Muscle of leg (tissue), 16 donors: Measurements from ENCODE around the gene ARL15. TPM values are rescaled to one million over a fixed set of nuclear protein-coding genes. Genes with fewer than 3 reads are reported as not detected.
"Not testable (repeated sequence)": the region's sequence is repeated elsewhere in the genome, so short reads cannot be mapped to it uniquely, and the experiment has no call there.

Experiments used
- DNase-seq: peaks from one replicate; pipeline ENCODE4 v3.0.0; 2013
- H3K27ac ChIP-seq: one replicate; pipeline ENCODE4 v1.5.1; 2013; ENCODE audit warnings: mild to moderate bottlenecking, low read length, control low read depth
- H3K27me3 ChIP-seq: one replicate; pipeline ENCODE4 v1.6.1; 2013; ENCODE audit warnings: low read length; ENCODE audit not compliant: control insufficient read depth, insufficient read depth
- H3K36me3 ChIP-seq: one replicate; pipeline ENCODE4 v1.6.1; 2013; ENCODE audit warnings: low read length; ENCODE audit not compliant: control insufficient read depth, insufficient read depth
- H3K4me1 ChIP-seq: one replicate; pipeline ENCODE4 v1.6.1; 2013; ENCODE audit warnings: low read length; ENCODE audit not compliant: control insufficient read depth, insufficient read depth
- H3K4me3 ChIP-seq: one replicate; pipeline ENCODE4 v1.5.1; 2013; ENCODE audit warnings: low read length, control low read depth
- H3K9me3 ChIP-seq: replicated peaks from 2 replicates; pipeline ENCODE4 v1.6.1; 2013; ENCODE audit warnings: low read depth, low read length; ENCODE audit not compliant: control insufficient read depth
- WGBS: methylation state at CpG from one replicate; pipeline ENCODE4 v1.1.5; 2013; ENCODE audit warnings: missing lambda C conversion rate; ENCODE audit not compliant: insufficient coverage; 5-methylcytosine and 5-hydroxymethylcytosine counted together
- long read RNA-seq, 11 donors: transcript quantifications; one replicate each; lab custom pipeline, GENCODE V29; 2026
- polyA plus RNA-seq, 8 donors: library from polyadenylated mRNA; unstranded; fragments of 120-200 nt; gene quantifications; one replicate each; pipeline versions ENCODE4 v1.2.1 to v1.2.3, GENCODE V29; 2013; ENCODE audit warnings: inconsistent platforms in 1 of 8, low replicate concordance in 1 of 8; ENCODE audit not compliant: insufficient read length in 8 of 8, insufficient read depth in 1 of 8
- total RNA-seq: library from RNA; stranded (reverse); fragments of 120-200 nt; gene quantifications from one replicate; pipeline ENCODE4 v1.2.4, GENCODE V29; 2013

The ARL15 gene
- total RNA-seq, result 37.1 TPM
- polyA plus RNA-seq, result 10 to 100 TPM; 18.4 to 27.7 (median 23.6) TPM
- long read RNA-seq, donor 1, partial matches to known transcripts, result 0 of 2 reads
- long read RNA-seq, donor 1, other reads (novel, unspliced or antisense), result 0 of 2 reads
- long read RNA-seq, donor 2, partial matches to known transcripts, result 0 of 1 reads
- long read RNA-seq, donor 2, other reads (novel, unspliced or antisense), result 0 of 1 reads
- long read RNA-seq, donor 3, partial matches to known transcripts, result 0 of 3 reads
- long read RNA-seq, donor 3, other reads (novel, unspliced or antisense), result 0 of 3 reads
- long read RNA-seq, donor 4, partial matches to known transcripts, result 12 of 14 reads
- long read RNA-seq, donor 4, other reads (novel, unspliced or antisense), result 0 of 14 reads
- long read RNA-seq, donor 5, transcript ARL15-202 (5 exons, 2,486 nt), result major isoform, 11 of 14 reads
- long read RNA-seq, donor 5, partial matches to known transcripts, result 0 of 14 reads
- long read RNA-seq, donor 5, other reads (novel, unspliced or antisense), result 0 of 14 reads
- long read RNA-seq, donor 6, transcript ARL15-202 (5 exons, 2,486 nt), result major isoform, 13 of 27 reads
- long read RNA-seq, donor 6, partial matches to known transcripts, result 13 of 27 reads
- long read RNA-seq, donor 6, other reads (novel, unspliced or antisense), result 0 of 27 reads
- long read RNA-seq, donor 7, transcript ARL15-202 (5 exons, 2,486 nt), result major isoform, 9 of 12 reads
- long read RNA-seq, donor 7, partial matches to known transcripts, result 0 of 12 reads
- long read RNA-seq, donor 7, other reads (novel, unspliced or antisense), result 0 of 12 reads
- long read RNA-seq, donor 8, transcript ARL15-202 (5 exons, 2,486 nt), result major isoform, 8 of 9 reads
- long read RNA-seq, donor 8, partial matches to known transcripts, result 0 of 9 reads
- long read RNA-seq, donor 8, other reads (novel, unspliced or antisense), result 0 of 9 reads
- long read RNA-seq, donor 9, partial matches to known transcripts, result 0 of 8 reads
- long read RNA-seq, donor 9, other reads (novel, unspliced or antisense), result 0 of 8 reads
- long read RNA-seq, donor 10, transcript ARL15-202 (5 exons, 2,486 nt), result major isoform, 13 of 16 reads
- long read RNA-seq, donor 10, partial matches to known transcripts, result 0 of 16 reads
- long read RNA-seq, donor 10, other reads (novel, unspliced or antisense), result 0 of 16 reads
- long read RNA-seq, donor 11, transcript ARL15-202 (5 exons, 2,486 nt), result major isoform, 8 of 11 reads
- long read RNA-seq, donor 11, partial matches to known transcripts, result 0 of 11 reads
- long read RNA-seq, donor 11, other reads (novel, unspliced or antisense), result 0 of 11 reads

DNA sequence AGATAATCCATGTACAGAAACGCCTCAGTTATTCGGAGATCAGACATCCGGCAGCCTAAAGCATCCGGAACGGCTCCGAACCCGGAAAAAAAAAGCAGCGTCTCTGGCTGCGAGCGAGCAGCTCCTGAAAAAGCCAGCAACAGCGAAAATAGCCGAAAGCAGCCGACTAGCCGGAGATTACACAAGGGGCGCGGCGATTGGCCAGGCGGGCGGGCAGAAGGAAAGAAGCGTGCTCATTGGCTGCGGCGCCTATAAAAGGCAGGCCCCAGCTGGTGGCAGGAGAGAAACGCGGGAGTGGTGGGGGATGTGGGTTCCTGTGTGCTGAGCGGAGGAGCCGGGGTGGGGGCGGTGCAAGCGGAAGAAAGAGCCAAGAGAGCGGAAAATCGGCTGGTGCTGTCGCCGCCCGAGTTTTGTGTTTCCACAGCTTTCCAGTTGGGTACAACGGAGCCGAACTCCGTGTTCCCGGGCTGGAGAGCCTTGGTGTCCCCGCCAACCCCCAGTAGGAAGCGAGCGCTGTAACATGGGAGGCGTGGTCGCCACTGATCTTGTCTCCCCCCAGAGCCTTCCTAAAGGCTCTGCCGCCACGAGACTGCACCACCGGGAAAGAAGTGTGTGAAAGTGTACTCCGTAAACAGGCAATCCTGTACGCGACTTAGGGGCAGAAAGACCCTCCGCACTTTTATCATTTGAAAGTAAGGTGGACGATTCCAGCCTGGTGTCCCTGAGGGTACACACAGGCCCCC lies at the start of gene ARL15:
Gene ARL15, minus strand, starts transcription at position 141 of the 743 bp plus-strand sequence.
- peak within 1 kb of the TSS; percentile 94 for H3K27ac ChIP-seq
- under 1% methylated on average over 38 of the region's 50 CpGs for WGBS
- peaks cover 7% of the 10 kb centered on the region for H3K4me1 ChIP-seq
- H3K4me3 ChIP-seq, result peak within 1 kb of the TSS; percentile 69
- peak; percentile 100 for DNase-seq
- no peaks in the 10 kb centered on the region for H3K9me3 ChIP-seq
- H3K27me3 ChIP-seq, result no peaks in the 10 kb centered on the region
- no peaks in the 10 kb centered on the region for H3K36me3 ChIP-seq

- Histone ChIP-seq H3K4me3 (no peak overlapping the region), H3K36me3 (no peaks in the 10 kb centered on the region), H3K27me3 (no peaks in the 10 kb centered on the region), H3K4me1 (no peaks in the 10 kb centered on the region), H3K9me3 (no peaks in the 10 kb centered on the region), H3K27ac (no peak overlapping the region)
- no peak for DNase-seq
- WGBS, result 17% methylated on average over 2 of the region's 5 CpGs
Measured at GRCh38 chr5:54360089-54360488, 49.7 kb upstream of the ARL15 start.

GRCh38 chr5:54357408-54358058 lies 47.2 kb upstream of the ARL15 start:
- 48% methylated on average over 3 of the region's 4 CpGs for WGBS
- Histone ChIP-seq H3K4me3 (no peak overlapping the region), H3K27me3 (no peaks in the 10 kb centered on the region), H3K36me3 (no peaks in the 10 kb centered on the region), H3K9me3 (peaks cover 7% of the 10 kb centered on the region), H3K27ac (no peak overlapping the region), H3K4me1 (no peaks in the 10 kb centered on the region)
- DNase-seq, result no peak

DNA sequence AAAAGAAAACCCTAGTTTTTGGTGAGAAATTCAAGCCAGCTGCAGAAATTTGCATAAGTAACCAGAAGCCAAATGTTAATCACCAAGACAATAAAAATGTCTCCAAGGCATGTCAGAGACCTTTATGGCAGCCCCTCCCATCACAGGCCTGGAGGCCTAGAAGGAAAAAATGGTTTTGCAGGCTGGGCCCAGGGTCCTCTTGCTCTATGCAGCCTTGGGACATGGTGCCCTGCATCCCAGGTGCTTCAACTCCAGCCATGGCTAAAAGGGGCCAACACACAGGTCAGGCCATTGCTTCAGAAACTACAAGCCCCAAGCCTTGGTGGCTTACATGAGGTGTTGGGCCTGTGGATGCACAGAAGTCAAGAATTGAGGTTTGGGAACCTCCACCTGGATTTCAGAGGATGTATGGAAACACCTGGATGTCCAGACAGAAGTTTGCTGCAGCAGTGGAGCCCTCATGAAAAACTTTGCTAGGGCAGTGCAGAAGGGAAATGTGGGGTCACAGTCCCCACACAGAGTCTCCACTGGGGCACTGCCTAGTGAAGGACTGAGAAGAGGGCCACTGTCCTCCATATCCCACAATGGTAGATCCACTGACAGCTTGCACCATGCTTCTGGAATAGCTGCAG lies 43.7 kb upstream of the ARL15 start:
- H3K27me3 ChIP-seq, DNase-seq, H3K4me3 ChIP-seq, H3K36me3 ChIP-seq, H3K27ac ChIP-seq, H3K4me1 ChIP-seq, H3K9me3 ChIP-seq: not testable (repeated sequence)

GRCh38 chr5:54352580-54352979 lies 42.2 kb upstream of the ARL15 start:
- not testable (repeated sequence) for DNase-seq, H3K36me3 ChIP-seq, H3K4me1 ChIP-seq, H3K9me3 ChIP-seq, H3K4me3 ChIP-seq, H3K27ac ChIP-seq, H3K27me3 ChIP-seq
- 20% methylated on average over 1 of the region's 1 CpG for WGBS

DNA sequence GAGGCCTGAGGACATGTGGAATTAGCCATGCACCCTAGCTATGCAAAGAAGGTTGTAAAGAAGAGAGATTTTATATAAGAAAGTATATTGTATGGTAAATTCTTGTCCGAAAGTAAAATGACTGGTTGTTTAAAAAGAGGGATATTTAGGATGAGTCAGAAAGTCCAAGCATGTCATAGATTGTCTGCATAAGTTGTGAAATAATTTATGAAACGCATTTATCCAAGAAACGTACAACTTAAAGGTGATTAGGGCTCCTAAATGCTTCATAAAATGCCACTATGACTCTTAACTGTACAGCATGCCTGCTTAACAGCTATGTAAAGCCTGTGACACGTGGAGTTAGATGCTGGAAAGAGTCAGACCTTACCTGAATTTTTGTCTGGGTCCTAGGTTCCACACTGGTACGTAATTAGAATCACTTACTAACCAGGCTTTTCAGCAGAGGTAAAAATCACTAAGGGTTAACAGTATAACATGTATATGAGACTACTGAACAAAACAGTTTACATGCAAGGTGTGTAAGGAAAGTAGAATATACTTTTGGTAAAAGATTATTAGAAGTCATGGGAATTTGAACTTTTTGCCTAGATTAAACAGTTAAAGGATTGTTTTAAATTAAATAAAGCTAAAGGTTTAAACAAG lies 37.0 kb upstream of the ARL15 start:
- Histone ChIP-seq H3K36me3 (no peaks in the 10 kb centered on the region), H3K9me3 (peaks cover 7% of the 10 kb centered on the region), H3K4me3 (no peak overlapping the region), H3K4me1 (no peaks in the 10 kb centered on the region), H3K27ac (no peak overlapping the region), H3K27me3 (no peaks in the 10 kb centered on the region)
- whole genome bisulfite sequencing, result 60% methylated on average over 1 of the region's 5 CpGs
- no peak for DNase-seq

DNA sequence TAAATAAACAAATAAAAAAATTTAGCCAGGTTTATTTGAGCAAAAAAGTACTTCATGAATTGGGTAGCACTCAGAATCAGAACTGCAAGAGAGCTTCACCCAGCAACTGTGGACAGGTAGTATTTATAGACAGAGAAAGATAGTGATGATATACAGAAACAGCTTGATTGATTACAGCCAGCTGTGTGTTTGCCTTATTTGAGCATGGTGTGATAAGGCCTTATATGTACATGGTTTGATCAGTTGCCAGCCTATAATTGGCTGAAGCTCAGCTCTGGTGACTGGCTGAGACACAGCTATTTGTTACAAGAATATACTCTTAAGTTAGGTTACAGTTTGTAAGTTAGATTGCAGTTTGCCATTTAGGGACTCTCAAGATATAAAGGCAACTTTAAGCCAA lies 34.3 kb upstream of the ARL15 start:
- peak; percentile 73 for DNase-seq
- Histone ChIP-seq H3K9me3 (peaks cover 7% of the 10 kb centered on the region), H3K4me3 (no peak overlapping the region), H3K27me3 (no peaks in the 10 kb centered on the region), H3K27ac (peak overlapping the region; percentile 67), H3K36me3 (no peaks in the 10 kb centered on the region), H3K4me1 (no peaks in the 10 kb centered on the region)

DNA sequence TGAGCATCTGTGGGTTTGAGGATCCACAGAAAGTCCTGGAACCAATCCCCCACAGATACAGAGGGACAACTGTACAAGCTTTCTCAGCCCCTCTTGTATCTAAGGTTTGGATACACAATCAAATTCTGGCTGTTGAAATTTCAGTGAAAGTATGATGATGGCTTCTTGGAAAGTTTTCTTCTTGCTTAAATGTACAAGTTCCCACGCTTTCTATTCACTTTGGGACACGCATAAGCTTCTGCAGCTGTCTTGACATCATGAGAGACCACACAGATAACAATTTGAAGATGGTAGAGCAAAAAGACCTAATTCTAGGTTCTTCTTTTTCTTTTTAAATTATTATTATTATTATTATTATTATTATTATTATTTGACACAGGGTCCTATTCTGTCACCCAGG lies 31.6 kb upstream of the ARL15 start:
- Histone ChIP-seq H3K36me3 (no peaks in the 10 kb centered on the region), H3K27ac (no peak overlapping the region), H3K27me3 (no peaks in the 10 kb centered on the region), H3K9me3 (peaks cover 2% of the 10 kb centered on the region), H3K4me1 (no peaks in the 10 kb centered on the region), H3K4me3 (no peak overlapping the region)
- DNase-seq, result peak; percentile 76
- WGBS, result no CpG with 5 or more reads among the region's 2 CpGs
